Hematopoietic multipotent progenitor cell treated with erythropoietin and hydrocortisone succinate and interleukin-3 and kit ligand, for 8 days (in vitro differentiated cells): Measurements from ENCODE around the gene NGFR.
A peak's percentile ranks its signal among the peaks of the same experiment; 100 is the strongest.

ENCODE experiments used
- DNase-seq: peaks from one replicate; pipeline ENCODE4 v3.0.0-alpha.2; 2015

Gene NGFR

GRCh38 chr17:49494986-49495841 lies at the start of gene NGFR:
Gene NGFR (plus strand): TSS chr17:49495293. CDS start chr17:49495418, 125 bp downstream.
- peak; percentile 43 for DNase-seq

GRCh38 chr17:49445591-49445990 lies 49.5 kb upstream of the NGFR start:
- DNase-seq, result no peak

- DNase-seq, result no peak
Observed at GRCh38 chr17:49447628-49448302, 47.3 kb upstream of the NGFR start.

- DNase-seq, result no peak
Observed at GRCh38 chr17:49450181-49450580, 44.9 kb upstream of the NGFR start.

- DNase-seq, result no peak
Observed at GRCh38 chr17:49450735-49451134, 44.4 kb upstream of the NGFR start.

- no peak for DNase-seq
Observed at GRCh38 chr17:49452201-49452600, 42.9 kb upstream of the NGFR start.

GRCh38 chr17:49452661-49453060 lies 42.4 kb upstream of the NGFR start:
- no peak for DNase-seq

- DNase-seq, result no peak
Observed at GRCh38 chr17:49454050-49454449, 41.0 kb upstream of the NGFR start.

GRCh38 chr17:49455272-49455861 lies 39.7 kb upstream of the NGFR start:
- DNase-seq, result no peak

GRCh38 chr17:49456183-49456965 lies 38.7 kb upstream of the NGFR start:
- peak; percentile 38 for DNase-seq

GRCh38 chr17:49457564-49458535 lies 37.2 kb upstream of the NGFR start:
- no peak for DNase-seq

- no peak for DNase-seq
Observed at GRCh38 chr17:49459401-49459984, 35.6 kb upstream of the NGFR start.

- DNase-seq, result no peak
Observed at GRCh38 chr17:49460401-49460800, 34.7 kb upstream of the NGFR start.

- DNase-seq, result no peak
Observed at GRCh38 chr17:49461580-49461979, 33.5 kb upstream of the NGFR start.

- no peak for DNase-seq
Observed at GRCh38 chr17:49464049-49464448, 31.0 kb upstream of the NGFR start.

GRCh38 chr17:49465331-49465903 lies 29.7 kb upstream of the NGFR start:
- no peak for DNase-seq

GRCh38 chr17:49466436-49466835 lies 28.7 kb upstream of the NGFR start:
- DNase-seq, result no peak

GRCh38 chr17:49467175-49467574 lies 27.9 kb upstream of the NGFR start:
- DNase-seq, result no peak

GRCh38 chr17:49468811-49469385 lies 26.2 kb upstream of the NGFR start:
- no peak for DNase-seq
